Progenitor cell of endocrine pancreas (in vitro differentiated cells): ENCODE measurements around the gene IQCE. TPM values are rescaled to one million over a fixed set of nuclear protein-coding genes. Genes with fewer than 3 reads are reported as not detected.

Experiments
- DNase-seq: peaks from one replicate; pipeline ENCODE4 v3.0.0; 2021; ENCODE audit warnings: low spot score; ENCODE audit not compliant: unreplicated experiment
- H3K27ac Mint-ChIP-seq: 2 replicates; pipeline ENCODE4 v1.8.0; 2021; ENCODE audit warnings: mild to moderate bottlenecking, moderate library complexity, mixed read lengths
- H3K27me3 Mint-ChIP-seq: 2 replicates; pipeline ENCODE4 v1.8.0; 2021; ENCODE audit warnings: mixed read lengths
- H3K36me3 Mint-ChIP-seq: 2 replicates; pipeline ENCODE4 v1.8.0; 2022; ENCODE audit warnings: mixed read lengths; ENCODE audit not compliant: insufficient read depth
- H3K4me1 Mint-ChIP-seq: 2 replicates; pipeline ENCODE4 v1.8.0; 2021; ENCODE audit warnings: low read depth, mixed read lengths
- H3K4me3 Mint-ChIP-seq: 2 replicates; pipeline ENCODE4 v1.8.0; 2021; ENCODE audit warnings: low read depth, mild to moderate bottlenecking, moderate library complexity, mixed read lengths
- H3K9me3 Mint-ChIP-seq: 2 replicates; pipeline ENCODE4 v1.8.0; 2021; ENCODE audit warnings: low read depth, mixed read lengths
- total RNA-seq: library from RNA; stranded (reverse); gene quantifications from 2 replicates; pipeline ENCODE4 v1.2.1, GENCODE V29; 2021
- TF ChIP-seq, protein P1 (sequence below): fragments of 200-600 bp; sonication (generic); IDR thresholded peaks from one replicate; pipeline ENCODE4 v1.5.0; 2021; ENCODE audit warnings: antibody characterized with exemption, mild to moderate bottlenecking; ENCODE audit not compliant: unreplicated experiment

The IQCE gene
- total RNA-seq, 1 donor from 2014 or later, result 32.5 TPM

DNA sequence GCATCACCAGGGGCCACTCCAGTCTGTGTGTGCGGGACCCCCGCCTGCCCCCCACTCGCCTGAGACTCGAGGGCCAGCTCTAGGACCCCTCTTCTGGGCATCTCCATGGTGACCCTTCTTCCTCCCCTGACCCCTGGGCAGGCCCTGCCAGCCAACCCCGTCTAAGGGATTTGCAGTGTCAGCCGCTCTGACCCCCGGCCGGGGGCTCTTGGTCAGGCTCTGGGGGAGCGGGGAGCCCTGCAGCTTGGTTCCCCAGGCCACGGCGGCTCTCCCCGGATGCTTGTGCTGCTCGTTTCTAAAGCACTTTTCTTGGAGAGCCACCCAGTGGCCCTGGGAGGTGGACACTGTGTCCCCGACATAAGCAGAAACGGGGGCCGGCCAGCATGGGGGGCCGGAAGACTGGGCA, 78.3 kb downstream of the IQCE start:
- TF ChIP-seq, protein P1, sequence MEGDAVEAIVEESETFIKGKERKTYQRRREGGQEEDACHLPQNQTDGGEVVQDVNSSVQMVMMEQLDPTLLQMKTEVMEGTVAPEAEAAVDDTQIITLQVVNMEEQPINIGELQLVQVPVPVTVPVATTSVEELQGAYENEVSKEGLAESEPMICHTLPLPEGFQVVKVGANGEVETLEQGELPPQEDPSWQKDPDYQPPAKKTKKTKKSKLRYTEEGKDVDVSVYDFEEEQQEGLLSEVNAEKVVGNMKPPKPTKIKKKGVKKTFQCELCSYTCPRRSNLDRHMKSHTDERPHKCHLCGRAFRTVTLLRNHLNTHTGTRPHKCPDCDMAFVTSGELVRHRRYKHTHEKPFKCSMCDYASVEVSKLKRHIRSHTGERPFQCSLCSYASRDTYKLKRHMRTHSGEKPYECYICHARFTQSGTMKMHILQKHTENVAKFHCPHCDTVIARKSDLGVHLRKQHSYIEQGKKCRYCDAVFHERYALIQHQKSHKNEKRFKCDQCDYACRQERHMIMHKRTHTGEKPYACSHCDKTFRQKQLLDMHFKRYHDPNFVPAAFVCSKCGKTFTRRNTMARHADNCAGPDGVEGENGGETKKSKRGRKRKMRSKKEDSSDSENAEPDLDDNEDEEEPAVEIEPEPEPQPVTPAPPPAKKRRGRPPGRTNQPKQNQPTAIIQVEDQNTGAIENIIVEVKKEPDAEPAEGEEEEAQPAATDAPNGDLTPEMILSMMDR, result no peak
- Mint-ChIP-seq H3K9me3 (no peaks in the 10 kb centered on the region), H3K36me3 (no peaks in the 10 kb centered on the region), H3K27ac (no peak overlapping the region), H3K4me1 (peaks cover 8% of the 10 kb centered on the region), H3K4me3 (no peak overlapping the region), H3K27me3 (no peaks in the 10 kb centered on the region)
- no peak for DNase-seq

DNA sequence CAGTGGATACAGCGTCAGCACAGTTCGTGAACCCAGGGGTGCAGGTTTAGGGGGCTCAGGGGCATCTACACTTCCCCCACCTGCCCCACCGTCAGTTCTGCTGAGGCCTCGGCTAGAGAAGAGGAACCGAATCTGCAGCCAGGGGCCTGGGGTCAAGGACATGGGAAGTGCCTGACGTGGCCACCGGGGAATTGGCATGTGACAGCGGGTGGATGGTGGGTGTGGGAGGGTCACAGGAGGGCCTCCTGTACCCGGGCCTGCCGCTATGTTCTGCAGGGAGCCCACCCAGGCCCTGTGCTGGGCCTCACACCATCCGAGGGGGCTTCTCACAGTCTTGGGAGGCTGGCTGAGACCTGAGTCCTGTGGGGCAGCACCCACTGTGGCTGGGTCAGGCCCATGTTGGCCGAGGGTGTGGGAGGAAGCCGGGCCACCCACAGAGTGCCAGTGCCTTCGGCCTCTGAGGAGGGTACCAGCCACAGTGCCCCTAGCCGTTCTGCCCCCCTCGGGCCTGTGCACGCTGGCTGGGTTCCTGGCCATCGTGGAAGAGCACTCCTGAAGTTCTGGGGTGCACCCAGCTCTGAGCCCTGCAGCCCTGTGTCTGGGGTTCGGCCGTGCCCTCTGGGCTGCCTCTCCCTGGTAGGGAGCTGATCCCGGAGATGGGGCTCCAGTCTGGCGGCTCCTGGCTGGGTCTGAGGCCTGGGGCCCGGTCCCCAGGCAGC, 78.9 kb downstream of the IQCE start:
- Mint-ChIP-seq H3K36me3 (no peaks in the 10 kb centered on the region), H3K27ac (no peak overlapping the region), H3K4me3 (no peak overlapping the region), H3K27me3 (no peaks in the 10 kb centered on the region), H3K9me3 (no peaks in the 10 kb centered on the region), H3K4me1 (peaks cover 8% of the 10 kb centered on the region)
- TF ChIP-seq, protein P1, result no peak
- no peak for DNase-seq

DNA sequence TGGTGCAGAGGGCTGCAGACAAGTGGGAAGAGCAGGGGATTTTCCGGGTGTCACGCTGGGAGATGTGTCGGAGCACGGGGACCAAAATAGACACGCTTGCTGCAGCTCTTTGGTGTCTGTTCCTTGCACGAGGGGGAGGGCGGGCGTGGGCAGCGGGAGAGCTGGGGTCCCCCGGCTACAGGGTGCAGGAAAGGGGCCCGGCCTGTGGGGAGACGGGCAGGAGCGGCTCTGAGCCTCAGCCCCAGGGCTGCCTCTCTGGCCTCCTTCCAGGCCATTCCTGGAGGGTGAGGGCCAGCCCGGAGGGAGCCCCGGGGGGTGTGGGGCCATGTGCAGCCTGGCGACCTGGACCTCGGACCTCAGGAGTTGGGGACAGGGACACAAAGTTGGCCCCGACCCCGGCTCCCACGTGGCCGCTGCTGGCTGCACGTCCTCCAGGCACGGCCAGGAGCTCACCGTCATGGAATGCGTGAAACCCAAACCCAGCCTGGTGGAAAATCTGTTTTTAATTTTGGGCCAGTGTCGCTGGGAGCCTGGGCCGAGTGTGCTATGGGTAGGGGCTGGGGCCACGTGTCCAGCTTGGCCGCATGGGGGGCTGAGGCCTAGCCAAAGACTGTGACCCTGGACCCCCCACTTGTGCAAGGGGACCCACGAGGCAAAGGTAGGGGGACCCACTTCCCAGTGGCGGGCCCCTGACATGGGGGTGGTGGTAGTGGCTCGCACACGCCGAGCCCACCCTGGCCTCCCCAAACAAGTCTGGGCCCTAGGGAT, 79.6 kb downstream of the IQCE start:
- no peaks in the 10 kb centered on the region for H3K9me3 Mint-ChIP-seq
- H3K4me1 Mint-ChIP-seq, result peaks cover 5% of the 10 kb centered on the region
- TF ChIP-seq, protein P1, result no peak
- no peaks in the 10 kb centered on the region for H3K27me3 Mint-ChIP-seq
- DNase-seq, result no peak
- H3K27ac Mint-ChIP-seq, result no peak overlapping the region
- no peaks in the 10 kb centered on the region for H3K36me3 Mint-ChIP-seq
- H3K4me3 Mint-ChIP-seq, result no peak overlapping the region

DNA sequence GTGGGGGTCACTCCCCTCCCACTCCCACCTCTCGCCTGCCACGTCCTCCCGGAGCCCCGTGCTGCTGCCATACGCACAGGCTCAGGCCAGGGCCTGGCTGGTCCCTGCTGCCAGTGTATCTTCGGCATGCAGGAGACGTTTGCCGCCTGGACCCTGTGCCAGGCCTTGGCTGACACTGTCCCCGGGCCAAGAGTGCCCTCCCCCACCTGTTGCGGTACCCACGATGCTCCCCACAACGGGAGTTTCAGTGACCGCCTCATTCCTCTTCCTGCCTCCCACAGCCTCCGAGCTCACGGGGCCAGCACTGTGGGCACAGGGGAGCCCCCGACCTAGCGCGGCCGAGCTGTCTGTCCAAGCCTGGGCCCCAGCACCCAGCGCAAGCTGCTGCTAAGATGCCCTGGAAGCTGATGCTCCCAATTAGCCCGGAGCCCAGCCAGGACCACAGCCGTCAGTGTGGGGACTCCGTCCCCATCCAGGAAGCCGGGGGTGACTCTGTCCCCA, 80.5 kb downstream of the IQCE start:
- Mint-ChIP-seq H3K27me3 (no peaks in the 10 kb centered on the region), H3K9me3 (no peaks in the 10 kb centered on the region), H3K27ac (no peak overlapping the region), H3K4me3 (no peak overlapping the region), H3K36me3 (no peaks in the 10 kb centered on the region), H3K4me1 (no peaks in the 10 kb centered on the region)
- TF ChIP-seq, protein P1, result no peak
- DNase-seq, result no peak

DNA sequence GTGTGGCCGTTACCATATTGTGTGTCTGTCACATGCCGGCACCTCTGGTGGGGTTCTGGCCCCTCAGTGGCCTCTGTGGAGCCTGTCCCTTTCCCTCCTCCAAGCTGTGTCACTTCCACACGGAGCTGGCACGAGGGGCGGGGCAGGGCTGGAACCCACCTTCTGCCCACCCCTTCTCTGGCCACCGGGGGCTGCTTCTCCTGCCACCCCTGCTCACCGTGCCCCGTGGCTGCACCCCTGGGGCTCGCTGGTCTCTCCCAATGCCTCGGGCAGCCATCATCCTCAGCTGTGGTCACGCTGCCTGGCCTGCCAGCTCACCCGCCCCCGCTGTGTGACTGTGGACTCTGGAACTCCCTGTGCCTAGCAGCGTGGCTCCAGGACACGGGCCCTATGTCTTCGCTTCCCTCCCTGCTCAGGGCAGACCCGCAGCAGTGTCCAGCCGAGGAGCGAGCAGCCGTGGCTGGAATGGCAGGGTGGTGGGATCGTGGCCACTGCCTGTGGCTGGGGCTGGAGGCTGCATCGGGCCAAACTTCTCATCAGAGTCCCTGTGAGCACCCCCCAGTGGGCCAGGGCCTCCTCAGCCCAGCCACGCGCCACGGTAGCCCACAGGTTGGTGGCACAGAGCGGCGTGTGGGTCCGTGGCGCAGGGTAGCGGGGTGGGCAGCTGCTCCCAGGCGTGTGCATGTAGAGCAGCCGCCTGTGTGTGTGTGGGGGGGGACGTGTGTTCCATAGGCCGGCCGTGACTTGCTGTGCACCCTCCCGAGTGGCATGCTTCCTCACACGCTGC, 81.1 kb downstream of the IQCE start:
- H3K27ac Mint-ChIP-seq, result no peak overlapping the region
- no peaks in the 10 kb centered on the region for H3K9me3 Mint-ChIP-seq
- H3K36me3 Mint-ChIP-seq, result no peaks in the 10 kb centered on the region
- H3K4me3 Mint-ChIP-seq, result no peak overlapping the region
- TF ChIP-seq, protein P1, result no peak
- no peaks in the 10 kb centered on the region for H3K27me3 Mint-ChIP-seq
- no peak for DNase-seq
- H3K4me1 Mint-ChIP-seq, result no peaks in the 10 kb centered on the region
